Measurements from ENCODE around the gene BPHL. TPM values are rescaled to one million over a fixed set of nuclear protein-coding genes. Genes with fewer than 3 reads are reported as not detected.

BPHL gene
- total and polyA plus RNA-seq, 2 experiments from 2014 or later = 22.8 to 45.5 TPM

DNA sequence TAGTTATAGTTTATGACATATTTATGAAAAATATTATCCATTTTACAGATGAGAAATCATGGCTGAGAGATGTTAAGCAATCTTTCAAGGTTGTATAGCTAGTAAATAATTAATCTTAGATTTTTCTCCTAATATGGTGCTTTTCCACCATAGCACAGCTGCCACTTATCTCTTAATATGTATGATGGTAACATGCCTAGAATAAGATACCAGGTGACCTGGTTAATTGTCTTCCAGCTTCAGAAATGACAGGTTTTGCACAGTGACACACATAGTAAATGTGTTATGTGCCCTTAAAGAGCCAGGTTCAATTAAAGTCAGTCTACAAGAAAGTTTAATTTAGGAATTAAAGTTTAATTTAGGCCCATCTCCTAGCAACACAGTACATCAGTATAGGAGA, 24.0 kb downstream of the BPHL start (continued):
- TF ChIP-seq, protein P1, sequence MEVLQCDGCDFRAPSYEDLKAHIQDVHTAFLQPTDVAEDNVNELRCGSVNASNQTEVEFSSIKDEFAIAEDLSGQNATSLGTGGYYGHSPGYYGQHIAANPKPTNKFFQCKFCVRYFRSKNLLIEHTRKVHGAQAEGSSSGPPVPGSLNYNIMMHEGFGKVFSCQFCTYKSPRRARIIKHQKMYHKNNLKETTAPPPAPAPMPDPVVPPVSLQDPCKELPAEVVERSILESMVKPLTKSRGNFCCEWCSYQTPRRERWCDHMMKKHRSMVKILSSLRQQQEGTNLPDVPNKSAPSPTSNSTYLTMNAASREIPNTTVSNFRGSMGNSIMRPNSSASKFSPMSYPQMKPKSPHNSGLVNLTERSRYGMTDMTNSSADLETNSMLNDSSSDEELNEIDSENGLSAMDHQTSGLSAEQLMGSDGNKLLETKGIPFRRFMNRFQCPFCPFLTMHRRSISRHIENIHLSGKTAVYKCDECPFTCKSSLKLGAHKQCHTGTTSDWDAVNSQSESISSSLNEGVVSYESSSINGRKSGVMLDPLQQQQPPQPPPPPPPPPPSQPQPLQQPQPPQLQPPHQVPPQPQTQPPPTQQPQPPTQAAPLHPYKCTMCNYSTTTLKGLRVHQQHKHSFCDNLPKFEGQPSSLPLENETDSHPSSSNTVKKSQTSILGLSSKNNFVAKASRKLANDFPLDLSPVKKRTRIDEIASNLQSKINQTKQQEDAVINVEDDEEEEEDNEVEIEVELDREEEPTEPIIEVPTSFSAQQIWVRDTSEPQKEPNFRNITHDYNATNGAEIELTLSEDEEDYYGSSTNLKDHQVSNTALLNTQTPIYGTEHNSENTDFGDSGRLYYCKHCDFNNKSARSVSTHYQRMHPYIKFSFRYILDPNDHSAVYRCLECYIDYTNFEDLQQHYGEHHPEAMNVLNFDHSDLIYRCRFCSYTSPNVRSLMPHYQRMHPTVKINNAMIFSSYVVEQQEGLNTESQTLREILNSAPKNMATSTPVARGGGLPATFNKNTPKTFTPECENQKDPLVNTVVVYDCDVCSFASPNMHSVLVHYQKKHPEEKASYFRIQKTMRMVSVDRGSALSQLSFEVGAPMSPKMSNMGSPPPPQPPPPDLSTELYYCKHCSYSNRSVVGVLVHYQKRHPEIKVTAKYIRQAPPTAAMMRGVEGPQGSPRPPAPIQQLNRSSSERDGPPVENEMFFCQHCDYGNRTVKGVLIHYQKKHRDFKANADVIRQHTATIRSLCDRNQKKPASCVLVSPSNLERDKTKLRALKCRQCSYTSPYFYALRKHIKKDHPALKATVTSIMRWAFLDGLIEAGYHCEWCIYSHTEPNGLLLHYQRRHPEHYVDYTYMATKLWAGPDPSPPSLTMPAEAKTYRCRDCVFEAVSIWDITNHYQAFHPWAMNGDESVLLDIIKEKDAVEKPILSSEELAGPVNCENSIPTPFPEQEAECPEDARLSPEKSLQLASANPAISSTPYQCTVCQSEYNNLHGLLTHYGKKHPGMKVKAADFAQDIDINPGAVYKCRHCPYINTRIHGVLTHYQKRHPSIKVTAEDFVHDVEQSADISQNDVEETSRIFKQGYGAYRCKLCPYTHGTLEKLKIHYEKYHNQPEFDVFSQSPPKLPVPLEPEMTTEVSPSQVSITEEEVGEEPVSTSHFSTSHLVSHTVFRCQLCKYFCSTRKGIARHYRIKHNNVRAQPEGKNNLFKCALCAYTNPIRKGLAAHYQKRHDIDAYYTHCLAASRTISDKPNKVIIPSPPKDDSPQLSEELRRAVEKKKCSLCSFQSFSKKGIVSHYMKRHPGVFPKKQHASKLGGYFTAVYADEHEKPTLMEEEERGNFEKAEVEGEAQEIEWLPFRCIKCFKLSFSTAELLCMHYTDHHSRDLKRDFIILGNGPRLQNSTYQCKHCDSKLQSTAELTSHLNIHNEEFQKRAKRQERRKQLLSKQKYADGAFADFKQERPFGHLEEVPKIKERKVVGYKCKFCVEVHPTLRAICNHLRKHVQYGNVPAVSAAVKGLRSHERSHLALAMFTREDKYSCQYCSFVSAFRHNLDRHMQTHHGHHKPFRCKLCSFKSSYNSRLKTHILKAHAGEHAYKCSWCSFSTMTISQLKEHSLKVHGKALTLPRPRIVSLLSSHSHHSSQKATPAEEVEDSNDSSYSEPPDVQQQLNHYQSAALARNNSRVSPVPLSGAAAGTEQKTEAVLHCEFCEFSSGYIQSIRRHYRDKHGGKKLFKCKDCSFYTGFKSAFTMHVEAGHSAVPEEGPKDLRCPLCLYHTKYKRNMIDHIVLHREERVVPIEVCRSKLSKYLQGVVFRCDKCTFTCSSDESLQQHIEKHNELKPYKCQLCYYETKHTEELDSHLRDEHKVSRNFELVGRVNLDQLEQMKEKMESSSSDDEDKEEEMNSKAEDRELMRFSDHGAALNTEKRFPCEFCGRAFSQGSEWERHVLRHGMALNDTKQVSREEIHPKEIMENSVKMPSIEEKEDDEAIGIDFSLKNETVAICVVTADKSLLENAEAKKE (CRISPR knock-in tag; IDR thresholded peaks at IDR 0.05) = no peak
- TF ChIP-seq POLR2AphosphoS5 (IDR thresholded peaks at IDR 0.05; ENCODE audit: low read depth) = no peak
- TF ChIP-seq ZNF331 (CRISPR knock-in tag; IDR thresholded peaks at IDR 0.05; ENCODE audit: low read depth) = no peak
- TF ChIP-seq ZNF114 (CRISPR knock-in tag; IDR thresholded peaks at IDR 0.05) = no peak
- TF ChIP-seq EZH2 (IDR thresholded peaks at IDR 0.05; ENCODE audit: low read depth, unreplicated experiment) = no peak
- no peak for TF ChIP-seq STAT1 (IDR thresholded peaks at IDR 0.05; ENCODE audit: unreplicated experiment)

DNA sequence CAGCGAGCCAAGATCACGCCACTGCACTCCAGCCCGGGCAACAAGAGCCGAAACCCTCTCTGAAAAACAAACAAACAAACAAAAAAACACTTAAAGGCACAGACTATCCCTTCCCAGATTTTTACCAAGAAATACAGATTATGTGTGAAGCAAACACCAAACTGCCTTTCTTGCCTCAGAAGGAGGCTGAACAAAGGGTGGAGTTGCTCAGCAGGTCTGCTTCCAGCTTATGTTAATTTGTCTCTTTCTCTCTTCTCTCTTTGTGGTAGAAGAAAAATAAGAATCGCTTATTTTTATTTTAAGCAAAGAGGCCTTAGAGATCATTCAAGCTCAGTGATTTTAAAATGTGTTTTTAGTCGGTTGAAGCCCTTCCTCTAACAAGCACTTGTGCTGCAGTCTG, 24.6 kb downstream of the BPHL start:
- Mint-ChIP-seq H3K4me1 (peaks cover 20% of the 10 kb centered on the region), H3K36me3 (ENCODE audit: low read depth) (peaks cover 76% of the 10 kb centered on the region), H3K9me3 (peaks cover 9% of the 10 kb centered on the region), H3K27me3 (ENCODE audit: insufficient read depth, low read depth, poor library complexity) (peaks cover 14% of the 10 kb centered on the region), H3K27ac (peak overlapping the region; percentile 89), H3K4me3 (no peak overlapping the region; the same call in 2 of the 3 replicates)
- Histone ChIP-seq H3F3A (replicated peaks; ENCODE audit: low read depth) (peaks cover 18% of the 10 kb centered on the region; the same call in 1 of the 2 replicates), H3K4me1 (ENCODE audit: insufficient read depth) (peaks cover 15% of the 10 kb centered on the region), H4K20me1 (replicated peaks; ENCODE audit: insufficient read depth) (no peaks in the 10 kb centered on the region), H3K79me2 (replicated peaks; ENCODE audit: insufficient read depth) (no peaks in the 10 kb centered on the region; the same call in 1 of the 2 replicates), H3K9me2 (ENCODE audit: insufficient read depth) (no peaks in the 10 kb centered on the region), H3K27ac (ENCODE audit: low read depth) (peak overlapping the region; percentile 72), H3K4me3 (no peak overlapping the region), H3K36me3 (ENCODE audit: insufficient read depth) (peaks cover 17% of the 10 kb centered on the region), H2AFZ (no peak overlapping the region), H3K27me3 (ENCODE audit: insufficient read depth) (no peaks in the 10 kb centered on the region), H3K4me2 (no peak overlapping the region)
- ATAC-seq (peak; percentile 56), DNase-seq (ENCODE audit: low spot score) (no peak)
- TF ChIP-seq EZH2 (IDR thresholded peaks at IDR 0.05; ENCODE audit: low read depth, unreplicated experiment) (no peak), EZH2phosphoT487 (IDR thresholded peaks at IDR 0.05; ENCODE audit: unreplicated experiment) (no peak), POLR2AphosphoS5 (IDR thresholded peaks at IDR 0.05; ENCODE audit: low read depth) (no peak), JUNB (IDR thresholded peaks at IDR 0.05; ENCODE audit: unreplicated experiment) (no peak), CTCF (conservative IDR thresholded peaks at IDR 0.05; ENCODE audit: low read depth in 2 of 2) (no peak), CREB1 (CRISPR knock-in tag; IDR thresholded peaks at IDR 0.05; ENCODE audit: low read depth) (no peak)
- TF ChIP-seq, protein P2, sequence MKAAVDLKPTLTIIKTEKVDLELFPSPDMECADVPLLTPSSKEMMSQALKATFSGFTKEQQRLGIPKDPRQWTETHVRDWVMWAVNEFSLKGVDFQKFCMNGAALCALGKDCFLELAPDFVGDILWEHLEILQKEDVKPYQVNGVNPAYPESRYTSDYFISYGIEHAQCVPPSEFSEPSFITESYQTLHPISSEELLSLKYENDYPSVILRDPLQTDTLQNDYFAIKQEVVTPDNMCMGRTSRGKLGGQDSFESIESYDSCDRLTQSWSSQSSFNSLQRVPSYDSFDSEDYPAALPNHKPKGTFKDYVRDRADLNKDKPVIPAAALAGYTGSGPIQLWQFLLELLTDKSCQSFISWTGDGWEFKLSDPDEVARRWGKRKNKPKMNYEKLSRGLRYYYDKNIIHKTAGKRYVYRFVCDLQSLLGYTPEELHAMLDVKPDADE (IDR thresholded peaks at IDR 0.05) = no peak
